ENCODE results near the gene CYP27B1. TPM values are rescaled to one million over a fixed set of nuclear protein-coding genes. Genes with fewer than 3 reads are reported as not detected.

The CYP27B1 gene
- total and polyA plus RNA-seq, 4 donors = 0.28 to 1.5 (median 0.94) TPM; not detected in 1

DNA sequence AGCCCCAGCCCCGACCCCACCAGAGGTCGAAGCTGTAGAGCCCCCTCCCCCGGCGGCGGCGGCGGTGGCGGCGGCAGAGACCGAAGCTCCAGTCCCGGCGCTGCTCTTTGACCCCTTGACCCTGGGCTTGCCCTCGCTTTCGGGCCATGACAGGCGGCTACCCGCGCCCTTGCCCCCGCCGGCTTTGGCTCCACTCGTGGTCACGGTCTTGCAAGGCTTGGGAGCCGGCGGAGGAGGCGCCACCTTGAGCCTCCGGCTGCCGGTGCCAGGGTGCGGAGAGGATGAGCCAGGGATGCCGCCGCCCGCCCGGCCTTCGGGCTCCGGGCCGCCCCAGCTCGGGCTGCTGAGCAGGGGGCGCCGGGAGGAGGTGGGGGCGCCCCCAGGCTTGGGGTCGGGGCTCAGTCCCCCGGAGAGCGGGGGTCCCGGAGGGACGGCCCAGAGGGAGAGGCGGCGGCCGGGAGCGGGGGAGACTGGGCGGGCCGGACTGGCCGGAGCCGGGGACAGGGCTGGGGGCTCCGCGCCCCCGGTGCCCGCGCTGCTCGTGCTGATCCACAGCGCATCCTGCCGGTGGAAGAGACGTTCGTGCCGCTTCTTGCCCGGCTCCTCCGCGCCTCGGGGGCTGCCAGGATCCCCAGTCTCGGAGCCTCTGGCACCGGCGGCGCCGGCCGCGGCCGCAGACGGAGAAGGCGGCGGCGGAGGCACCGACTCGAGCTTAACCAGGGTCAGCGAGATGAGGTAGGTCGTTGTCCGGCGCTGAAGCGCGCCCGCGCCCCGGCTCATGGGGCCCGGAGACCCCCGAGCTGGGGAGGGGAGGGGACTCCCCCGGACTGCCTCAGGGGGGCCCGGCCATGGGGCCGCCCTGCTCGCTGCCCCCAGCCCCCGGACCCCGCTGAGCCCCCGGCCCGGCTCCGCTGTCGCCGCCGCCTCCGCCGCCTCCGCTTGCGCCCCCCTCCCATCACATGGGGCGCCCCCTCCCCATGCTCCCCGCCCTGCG, 29.1 kb downstream of the CYP27B1 start:
- WGBS, 2 donors = 3 to 6% methylated on average over 56 to 110 of the region's 110 CpGs
- ATAC-seq (ENCODE audit: low FRiP score) (no peak), DNase-seq (no peak)
- H3K9me3 ChIP-seq (ENCODE audit: control insufficient read depth, low read length) = no peaks in the 10 kb centered on the region
- no peak overlapping the region for H3K27ac ChIP-seq (ENCODE audit: low read depth in 1 of 2, low read length in 2 of 2)
- no peaks in the 10 kb centered on the region for H3K4me1 ChIP-seq (ENCODE audit: control insufficient read depth in 1 of 2, insufficient read depth in 2 of 2, low read length in 2 of 2)
- H3K27me3 ChIP-seq (ENCODE audit: control insufficient read depth in 1 of 2, insufficient read depth in 2 of 2, low read length in 1 of 2) = no peaks in the 10 kb centered on the region
- H3K36me3 ChIP-seq (ENCODE audit: control insufficient read depth in 1 of 2, insufficient read depth in 2 of 2, low read length in 1 of 2) = no peaks in the 10 kb centered on the region
- intact Hi-C loops (cut with DNase I) = no loop called here
- peak overlapping the region; percentile 21 to 41 for H3K4me3 ChIP-seq (ENCODE audit: low read length in 2 of 2)

DNA sequence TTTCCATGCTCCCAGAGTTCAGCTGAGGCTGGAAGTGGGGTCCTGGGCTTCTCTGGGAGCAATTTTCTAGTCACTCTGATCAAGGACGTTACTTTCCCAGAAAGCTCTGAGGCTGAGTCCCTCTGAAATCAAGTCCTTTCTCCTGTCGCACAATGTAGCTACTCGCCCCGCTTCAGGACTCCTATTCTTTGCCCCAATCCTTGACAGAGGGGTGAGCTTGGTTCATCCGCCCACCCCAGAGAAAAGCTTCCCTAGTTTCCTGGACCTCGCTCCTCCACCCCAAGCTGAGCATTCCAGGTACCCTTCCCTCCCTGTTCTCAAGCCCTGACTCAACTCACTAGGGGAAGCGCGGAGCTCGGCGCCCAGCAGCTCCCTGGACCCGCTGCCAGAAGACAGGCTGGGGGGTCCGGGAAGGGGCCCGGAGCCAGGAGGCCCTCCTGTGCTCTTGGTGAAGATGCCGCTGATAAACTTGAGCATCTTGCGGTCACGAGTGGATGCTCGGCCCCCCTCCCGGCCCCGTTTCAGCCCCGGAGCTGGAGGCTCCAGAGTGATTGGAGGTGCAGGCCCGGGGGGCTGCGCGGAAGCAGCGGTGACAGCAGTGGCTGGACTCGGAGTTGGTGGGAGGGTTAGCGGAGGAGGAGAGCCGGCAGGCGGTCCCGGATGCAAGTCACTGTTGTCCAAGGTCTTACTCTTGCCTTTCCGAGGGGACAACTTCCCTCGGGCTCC, 30.0 kb downstream of the CYP27B1 start:
- no peaks in the 10 kb centered on the region for H3K36me3 ChIP-seq (ENCODE audit: control insufficient read depth in 1 of 2, insufficient read depth in 2 of 2, low read length in 1 of 2)
- no peak overlapping the region for H3K4me3 ChIP-seq (ENCODE audit: low read length in 2 of 2)
- WGBS, 2 donors = 4 to 9% methylated on average over 28 to 31 of the region's 31 CpGs
- DNase-seq (no peak), ATAC-seq (ENCODE audit: low FRiP score) (no peak)
- intact Hi-C loops (cut with DNase I) = no loop called here
- no peaks in the 10 kb centered on the region for H3K9me3 ChIP-seq (ENCODE audit: control insufficient read depth, low read length)
- H3K27ac ChIP-seq (ENCODE audit: low read depth in 1 of 2, low read length in 2 of 2) = no peak overlapping the region
- no peaks in the 10 kb centered on the region for H3K27me3 ChIP-seq (ENCODE audit: control insufficient read depth in 1 of 2, insufficient read depth in 2 of 2, low read length in 1 of 2)
- no peaks in the 10 kb centered on the region for H3K4me1 ChIP-seq (ENCODE audit: control insufficient read depth in 1 of 2, insufficient read depth in 2 of 2, low read length in 2 of 2)

DNA sequence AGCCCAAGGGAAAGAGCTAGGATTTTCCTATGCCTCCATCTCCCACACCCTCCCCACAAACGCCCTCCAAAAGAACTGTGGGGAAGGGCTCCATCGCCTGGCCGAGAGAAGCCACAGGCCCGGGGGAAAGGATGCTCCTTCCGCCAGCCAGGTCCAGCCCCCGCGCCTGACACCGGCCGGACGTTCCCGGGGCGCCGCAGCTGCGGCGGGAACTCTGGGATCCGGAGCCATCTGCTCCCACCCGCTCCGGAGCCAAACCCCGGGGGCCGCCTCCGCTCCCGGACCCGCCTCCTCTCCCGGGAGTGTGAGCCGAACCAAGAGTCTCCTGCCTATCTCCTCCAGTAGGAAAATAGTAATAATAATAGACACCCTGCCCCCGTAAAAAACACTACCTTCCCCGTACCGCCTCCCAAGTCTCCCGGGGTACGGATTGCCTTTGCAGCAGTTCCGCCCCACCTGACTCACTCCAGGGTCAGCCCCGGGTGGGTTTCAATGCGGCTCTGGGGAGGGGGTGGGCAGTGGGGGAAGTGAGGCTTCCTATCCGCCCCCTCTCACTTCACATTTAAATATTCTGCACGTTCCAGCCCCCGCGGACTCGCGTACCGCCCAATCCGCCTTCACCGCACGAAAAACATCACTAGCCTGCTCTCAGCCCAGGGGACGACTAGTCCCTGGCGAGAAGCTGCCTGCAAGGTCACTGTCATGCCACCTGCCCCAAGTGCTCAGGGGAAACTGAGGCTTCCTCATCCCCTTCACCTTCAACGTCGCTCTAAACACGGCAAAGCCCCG, 30.7 kb downstream of the CYP27B1 start:
- DNase-seq = no peak
- H3K4me3 ChIP-seq (ENCODE audit: low read length in 2 of 2) = no peak overlapping the region
- H3K36me3 ChIP-seq (ENCODE audit: control insufficient read depth in 1 of 2, insufficient read depth in 2 of 2, low read length in 1 of 2) = no peaks in the 10 kb centered on the region
- no peaks in the 10 kb centered on the region for H3K4me1 ChIP-seq (ENCODE audit: control insufficient read depth in 1 of 2, insufficient read depth in 2 of 2, low read length in 2 of 2)
- no peak for ATAC-seq (ENCODE audit: low FRiP score)
- 6 to 8% methylated on average over 48 to 49 of the region's 49 CpGs for WGBS, 2 donors
- H3K27me3 ChIP-seq (ENCODE audit: control insufficient read depth in 1 of 2, insufficient read depth in 2 of 2, low read length in 1 of 2) = no peaks in the 10 kb centered on the region
- no peak overlapping the region for H3K27ac ChIP-seq (ENCODE audit: low read depth in 1 of 2, low read length in 2 of 2)
- intact Hi-C loops (cut with DNase I) = no loop called here
- H3K9me3 ChIP-seq (ENCODE audit: control insufficient read depth, low read length) = no peaks in the 10 kb centered on the region

DNA sequence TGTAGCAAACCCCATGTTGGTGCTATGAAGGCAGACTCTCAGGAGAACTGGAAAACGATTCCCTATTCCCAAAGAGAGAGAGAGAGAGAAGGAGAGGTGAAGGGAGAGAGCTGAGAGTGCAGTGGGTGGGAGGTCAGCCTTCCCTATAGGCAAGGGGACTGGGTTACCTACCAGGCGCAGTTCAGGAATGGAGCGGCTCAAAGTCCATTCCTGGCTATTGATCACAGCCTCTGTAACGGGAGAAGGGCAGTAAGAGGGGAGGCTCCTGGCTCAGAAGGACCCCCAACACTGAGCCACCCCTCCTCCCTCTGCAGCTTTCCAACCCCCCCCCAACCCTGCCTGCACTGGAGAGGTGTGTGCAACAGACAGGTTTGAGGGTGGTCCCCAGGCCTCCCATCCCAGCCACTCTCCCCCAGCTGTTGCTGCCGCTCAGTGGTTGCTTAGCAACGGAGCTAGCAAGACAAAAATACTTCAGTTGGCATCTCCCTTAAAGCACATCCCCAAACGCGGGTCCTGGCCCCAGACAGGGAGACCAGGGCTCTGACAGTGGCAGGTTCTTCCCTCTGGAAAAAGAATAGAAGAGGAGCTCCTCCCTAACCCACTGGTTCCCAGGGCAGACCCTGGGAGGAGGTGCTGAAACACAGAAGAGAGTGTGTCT, 31.6 kb downstream of the CYP27B1 start:
- 13 to 14% methylated on average over 8 of the region's 8 CpGs for WGBS, 2 donors
- no peaks in the 10 kb centered on the region for H3K9me3 ChIP-seq (ENCODE audit: control insufficient read depth, low read length)
- H3K27ac ChIP-seq (ENCODE audit: low read depth in 1 of 2, low read length in 2 of 2) = no peak overlapping the region
- H3K4me1 ChIP-seq (ENCODE audit: control insufficient read depth in 1 of 2, insufficient read depth in 2 of 2, low read length in 2 of 2) = no peaks in the 10 kb centered on the region
- DNase-seq (no peak), ATAC-seq (ENCODE audit: low FRiP score) (no peak)
- H3K27me3 ChIP-seq (ENCODE audit: control insufficient read depth in 1 of 2, insufficient read depth in 2 of 2, low read length in 1 of 2) = no peaks in the 10 kb centered on the region
- no peaks in the 10 kb centered on the region for H3K36me3 ChIP-seq (ENCODE audit: control insufficient read depth in 1 of 2, insufficient read depth in 2 of 2, low read length in 1 of 2)
- H3K4me3 ChIP-seq (ENCODE audit: low read length in 2 of 2) = no peak overlapping the region
- intact Hi-C loops (cut with DNase I) = no loop called here

DNA sequence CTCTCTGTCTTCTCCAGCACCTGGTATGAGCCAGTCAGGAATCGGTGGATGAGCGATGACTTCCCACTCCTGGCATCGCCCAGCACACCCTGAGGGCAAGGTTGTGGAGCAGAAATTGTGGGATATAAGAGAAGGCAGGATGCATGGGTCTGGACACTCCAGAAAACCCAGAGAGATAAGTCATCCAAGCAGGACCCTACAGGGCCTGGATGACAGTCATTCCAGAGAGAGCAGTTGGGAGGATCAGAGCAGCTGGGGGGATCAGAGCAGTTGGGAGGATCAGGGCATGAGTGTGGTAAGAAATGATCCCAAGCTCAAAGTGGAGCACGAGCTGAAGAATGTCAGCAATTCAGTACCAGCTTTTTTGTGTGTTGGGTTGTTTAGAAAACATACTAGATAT, 32.3 kb downstream of the CYP27B1 start:
- no peak for DNase-seq
- Histone ChIP-seq H3K27me3 (ENCODE audit: control insufficient read depth in 1 of 2, insufficient read depth in 2 of 2, low read length in 1 of 2) (no peaks in the 10 kb centered on the region), H3K36me3 (ENCODE audit: control insufficient read depth in 1 of 2, insufficient read depth in 2 of 2, low read length in 1 of 2) (no peaks in the 10 kb centered on the region), H3K9me3 (ENCODE audit: control insufficient read depth, low read length) (no peaks in the 10 kb centered on the region), H3K4me3 (ENCODE audit: low read length in 2 of 2) (no peak overlapping the region), H3K27ac (ENCODE audit: low read depth in 1 of 2, low read length in 2 of 2) (no peak overlapping the region), H3K4me1 (ENCODE audit: control insufficient read depth in 1 of 2, insufficient read depth in 2 of 2, low read length in 2 of 2) (no peaks in the 10 kb centered on the region)
- no peak for ATAC-seq (ENCODE audit: low FRiP score)
- WGBS, 2 donors = 76 to 89% methylated on average over 4 of the region's 4 CpGs
- intact Hi-C loops (cut with DNase I) = no loop called here

DNA sequence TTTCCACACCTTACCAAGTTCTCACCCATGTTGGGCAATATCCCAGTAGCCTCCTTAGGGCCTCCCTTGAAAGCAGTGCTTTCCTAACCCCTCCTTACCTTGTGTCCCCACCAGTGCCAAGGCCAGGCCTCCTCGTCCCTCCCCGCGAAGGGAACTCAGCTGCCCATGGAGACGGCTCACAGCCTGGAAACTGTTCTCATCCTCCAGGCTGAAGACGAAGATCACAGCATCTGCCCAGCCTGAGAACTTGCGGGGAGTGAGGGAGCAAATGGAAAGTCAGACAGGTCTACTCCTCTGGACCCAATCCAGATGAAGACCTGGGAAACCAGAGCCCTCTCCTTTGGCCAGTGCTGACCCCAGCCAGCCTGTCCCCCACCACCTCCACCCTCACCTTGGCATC, 33.0 kb downstream of the CYP27B1 start:
- DNase-seq (no peak), ATAC-seq (ENCODE audit: low FRiP score) (no peak)
- no peaks in the 10 kb centered on the region for H3K4me1 ChIP-seq (ENCODE audit: control insufficient read depth in 1 of 2, insufficient read depth in 2 of 2, low read length in 2 of 2)
- H3K36me3 ChIP-seq (ENCODE audit: control insufficient read depth in 1 of 2, insufficient read depth in 2 of 2, low read length in 1 of 2) = no peaks in the 10 kb centered on the region
- 64 to 74% methylated on average over 6 of the region's 6 CpGs for WGBS, 2 donors
- H3K9me3 ChIP-seq (ENCODE audit: control insufficient read depth, low read length) = no peaks in the 10 kb centered on the region
- H3K27ac ChIP-seq (ENCODE audit: low read depth in 1 of 2, low read length in 2 of 2) = no peak overlapping the region
- H3K27me3 ChIP-seq (ENCODE audit: control insufficient read depth in 1 of 2, insufficient read depth in 2 of 2, low read length in 1 of 2) = no peaks in the 10 kb centered on the region
- H3K4me3 ChIP-seq (ENCODE audit: low read length in 2 of 2) = no peak overlapping the region
- intact Hi-C loops (cut with DNase I) = no loop called here

DNA sequence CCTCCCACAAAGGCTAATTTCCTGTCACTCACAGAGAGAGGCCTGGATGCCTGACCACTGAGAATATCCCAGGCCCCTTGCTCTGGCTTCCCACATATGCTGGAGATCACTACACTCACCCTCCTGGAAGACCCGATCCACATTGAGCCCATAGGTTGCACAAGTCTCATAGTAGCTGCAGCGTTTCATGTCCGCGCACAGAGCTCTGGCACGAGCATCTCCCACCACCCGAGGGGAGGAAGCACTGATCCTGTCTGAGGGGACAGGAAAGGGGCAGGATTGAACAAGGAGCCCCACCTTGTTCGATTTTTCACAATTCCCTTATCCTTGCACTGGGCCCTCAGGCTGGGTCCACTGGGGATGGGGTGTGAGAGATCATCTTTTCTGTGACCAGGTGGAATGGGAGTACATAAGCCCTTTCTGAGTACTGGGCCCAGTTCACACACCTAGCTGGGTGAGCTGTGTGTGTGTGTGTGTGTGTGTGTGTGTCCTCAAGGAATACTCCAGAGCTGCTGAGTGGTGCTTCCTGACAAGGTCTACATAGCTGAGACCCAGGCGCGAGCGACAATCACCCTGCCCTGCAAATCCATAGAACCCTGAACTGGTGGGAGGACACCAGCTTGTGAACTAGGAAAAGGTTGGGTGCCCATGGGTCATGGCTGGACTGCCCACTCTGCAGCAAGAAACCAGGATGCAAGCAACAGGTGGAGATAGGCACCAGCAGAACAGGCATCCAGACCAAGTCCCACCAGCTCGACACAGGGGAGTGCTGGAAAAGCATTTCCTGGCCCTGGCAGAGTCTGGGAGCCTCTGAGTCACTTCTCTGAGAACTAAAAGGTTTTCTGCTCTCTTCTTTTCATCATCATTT, 33.9 kb downstream of the CYP27B1 start:
- no peaks in the 10 kb centered on the region for H3K27me3 ChIP-seq (ENCODE audit: control insufficient read depth in 1 of 2, insufficient read depth in 2 of 2, low read length in 1 of 2)
- no peak overlapping the region for H3K4me3 ChIP-seq (ENCODE audit: low read length in 2 of 2)

More for the DNA sequence above, 33.9 kb downstream of the CYP27B1 start:
- DNase-seq = no peak
- no peak overlapping the region for H3K27ac ChIP-seq (ENCODE audit: low read depth in 1 of 2, low read length in 2 of 2)
- H3K36me3 ChIP-seq (ENCODE audit: control insufficient read depth in 1 of 2, insufficient read depth in 2 of 2, low read length in 1 of 2) = no peaks in the 10 kb centered on the region
- ATAC-seq (ENCODE audit: low FRiP score) = no peak
- WGBS, 2 donors = 79 to 84% methylated on average over 11 of the region's 11 CpGs
- intact Hi-C loops (cut with DNase I) = no loop called here
- H3K9me3 ChIP-seq (ENCODE audit: control insufficient read depth, low read length) = no peaks in the 10 kb centered on the region
- H3K4me1 ChIP-seq (ENCODE audit: control insufficient read depth in 1 of 2, insufficient read depth in 2 of 2, low read length in 2 of 2) = no peaks in the 10 kb centered on the region
